ENCODE data around the gene RGS10.

Gene RGS10

DNA sequence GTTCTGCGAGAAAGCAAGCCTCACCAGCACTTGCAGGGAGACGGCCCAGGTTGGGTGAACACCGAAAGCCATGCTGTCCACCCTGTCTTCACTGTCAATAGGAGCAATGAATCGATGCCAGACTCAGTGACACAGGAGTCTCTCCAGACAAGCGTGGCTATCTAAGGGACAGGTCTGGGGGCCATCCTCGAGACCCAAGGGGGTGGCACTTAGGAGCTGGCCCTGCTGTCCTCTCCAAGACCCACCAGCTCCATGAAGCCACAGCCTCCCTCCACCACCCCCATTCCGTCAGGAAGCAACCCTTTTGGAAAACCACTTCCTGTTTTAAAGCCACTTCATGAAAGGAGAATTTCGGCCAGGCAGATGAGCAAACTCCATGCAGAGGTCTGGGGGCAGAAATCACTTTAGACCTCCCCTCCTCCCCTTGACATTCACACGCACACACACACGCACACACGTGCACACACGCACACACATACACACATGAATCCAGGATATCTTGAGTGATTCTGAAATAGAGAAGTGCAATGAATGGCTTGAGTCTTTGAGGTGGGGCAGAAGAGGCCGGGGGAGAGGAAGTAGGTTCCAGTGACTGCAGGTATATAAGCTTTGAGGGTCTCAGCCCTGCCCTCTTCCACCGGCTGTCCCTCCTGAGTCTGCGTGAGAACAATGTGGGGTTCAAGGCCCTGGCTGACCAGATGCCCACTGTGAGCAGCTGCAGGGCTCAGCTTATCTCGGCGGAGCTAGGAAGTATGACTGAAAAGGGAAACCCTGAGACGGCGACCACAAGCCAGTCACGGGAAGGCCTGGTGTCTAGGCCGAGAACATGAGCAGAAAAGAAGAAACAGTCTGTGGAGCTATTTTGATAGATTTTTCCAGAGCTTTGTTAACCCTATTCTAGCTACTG, 25.0 kb downstream of the RGS10 start:
- DNase-seq = no peak

DNA sequence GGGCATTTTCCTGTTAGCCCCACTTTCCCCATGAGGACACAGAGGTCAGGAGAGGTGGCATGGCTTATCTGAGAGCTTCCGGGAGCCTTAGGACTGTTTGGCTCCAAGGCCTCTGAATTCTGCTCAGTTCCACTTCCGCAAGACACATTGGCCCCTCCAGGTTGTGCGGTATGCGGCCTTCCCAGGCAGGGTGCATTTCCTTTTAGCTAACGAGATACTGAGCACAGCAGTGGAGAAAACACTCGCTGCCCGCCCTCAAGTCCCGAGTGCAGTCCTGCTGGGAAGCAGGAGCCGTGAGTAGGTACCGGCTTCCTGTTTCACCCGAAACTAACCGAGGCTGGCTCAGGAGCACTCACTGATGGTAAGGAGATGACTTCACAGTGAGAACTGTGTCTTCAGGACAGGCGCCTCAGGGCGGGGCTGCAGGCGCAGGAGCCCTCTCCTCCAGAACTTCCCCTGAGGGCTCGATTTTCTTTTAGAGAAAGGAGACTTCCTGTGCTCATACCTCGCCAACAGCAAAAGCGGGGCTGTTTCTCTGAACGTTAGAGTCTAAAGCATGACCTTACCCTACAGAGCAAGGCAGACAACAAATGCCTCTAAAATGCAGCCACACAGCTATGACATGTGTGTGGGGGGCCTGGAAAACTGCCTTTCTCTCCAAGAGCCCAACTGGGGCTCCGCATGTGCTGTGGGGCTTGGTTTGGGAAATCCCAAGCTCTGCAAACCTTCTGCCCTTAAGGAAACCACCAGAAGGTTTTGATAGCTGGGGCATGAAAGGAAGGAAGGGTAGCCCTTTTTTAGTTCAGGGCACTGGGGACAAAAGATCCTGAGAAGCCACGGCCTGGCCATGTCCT, 25.9 kb downstream of the RGS10 start:
- DNase-seq = no peak

DNA sequence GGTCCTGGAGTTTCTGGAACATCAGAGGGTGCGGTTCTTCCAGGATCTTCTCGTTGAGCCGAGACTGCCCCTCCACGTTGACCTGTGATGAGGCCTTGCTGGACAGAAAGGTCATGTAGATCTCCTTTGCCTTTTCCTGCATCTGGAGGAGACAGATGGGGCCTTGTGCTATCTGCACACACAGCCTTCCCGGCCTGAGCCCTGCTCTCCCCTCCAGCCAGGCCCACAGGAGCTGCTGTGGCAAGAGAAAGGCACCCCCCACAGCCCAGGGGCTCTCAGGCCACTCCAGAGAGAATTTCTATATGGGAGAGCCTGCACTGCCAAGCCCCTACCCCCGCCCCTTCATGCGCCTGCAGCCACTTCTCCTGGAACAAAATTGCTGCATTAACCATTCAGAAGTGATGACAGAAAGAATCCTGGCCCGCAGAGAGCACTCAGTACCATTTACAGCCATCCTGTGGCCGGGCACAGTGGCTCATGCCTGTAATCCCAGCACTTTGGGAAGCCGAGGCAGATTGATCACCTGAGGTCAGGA, 26.9 kb downstream of the RGS10 start:
- DNase-seq = no peak

DNA sequence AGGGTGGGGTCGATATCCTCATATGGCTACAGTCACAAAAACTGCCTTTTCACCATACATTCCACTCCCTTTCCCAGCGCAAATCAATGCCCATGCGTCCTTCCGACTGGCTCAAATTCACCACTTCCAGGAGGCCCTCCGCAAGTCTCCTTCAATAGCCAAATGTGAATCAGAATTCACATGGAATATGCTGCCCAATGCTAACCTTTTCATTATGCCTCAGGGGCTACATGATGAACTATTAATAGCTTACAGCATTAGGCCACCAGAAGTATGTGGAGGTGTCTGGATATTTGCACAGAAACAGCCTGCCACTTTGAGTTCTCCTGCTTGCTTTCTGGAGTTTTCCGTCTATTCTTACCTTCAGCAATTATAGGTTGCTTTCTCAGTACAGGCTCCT, 27.7 kb downstream of the RGS10 start:
- no peak for DNase-seq

DNA sequence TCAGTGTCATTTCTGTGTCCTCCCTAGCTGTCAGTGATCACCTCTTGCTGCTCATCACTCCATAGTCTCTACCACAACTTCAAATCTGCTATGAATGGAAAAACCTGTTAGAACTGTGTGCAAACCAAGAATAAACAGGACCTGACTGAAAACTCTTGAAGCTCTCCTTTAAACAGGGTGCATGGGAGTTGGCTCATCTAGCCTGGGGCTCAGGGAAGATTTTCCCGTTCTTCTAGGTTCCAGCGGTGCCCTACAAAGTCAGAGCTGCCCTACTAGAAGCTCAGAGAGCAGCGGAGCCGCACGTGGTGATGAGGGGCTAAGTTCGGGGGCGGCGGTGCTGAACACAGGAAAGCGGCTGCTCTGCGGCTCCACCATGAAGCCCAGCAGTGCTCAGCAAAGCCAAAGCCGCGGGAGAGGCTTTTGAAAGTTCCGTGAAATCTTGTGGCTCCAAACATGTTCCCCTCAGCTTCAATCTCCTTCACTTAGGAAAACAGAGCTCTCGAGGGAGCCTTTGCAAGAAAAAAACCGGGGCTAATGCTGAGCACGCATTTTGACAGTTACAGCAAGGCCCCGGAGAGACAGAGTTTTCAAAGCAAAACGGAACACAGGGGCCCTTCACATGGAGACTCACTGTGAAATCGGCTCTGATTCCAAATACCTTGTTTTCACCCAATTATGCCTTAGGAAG, 30.5 kb downstream of the RGS10 start:
- no peak for DNase-seq

DNA sequence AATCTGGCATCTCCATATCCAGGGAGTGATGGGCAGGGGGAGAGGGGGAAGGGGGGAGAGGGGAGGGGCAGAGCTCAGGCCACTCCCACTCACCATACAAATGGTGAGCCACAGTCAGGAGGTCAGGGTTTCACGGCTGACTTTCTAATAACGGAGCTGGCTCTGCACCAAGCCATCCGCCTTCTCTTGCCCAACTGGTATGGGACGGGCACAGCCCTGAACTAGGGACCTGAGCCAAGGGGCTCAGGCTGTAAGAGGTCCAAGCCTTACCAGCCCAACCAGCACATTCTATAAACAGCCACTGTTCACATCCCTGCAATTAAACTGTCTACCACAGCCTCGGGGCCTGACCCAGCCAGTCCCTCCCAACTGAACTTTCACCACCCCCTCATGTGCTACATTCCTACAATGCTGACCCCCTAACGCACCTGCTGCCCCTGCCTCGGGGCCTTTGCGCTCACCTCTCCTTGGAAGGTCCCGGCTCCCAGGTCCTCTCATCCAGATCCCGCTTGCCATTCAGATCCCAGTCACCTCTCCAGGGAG, 32.5 kb downstream of the RGS10 start:
- DNase-seq = no peak

DNA sequence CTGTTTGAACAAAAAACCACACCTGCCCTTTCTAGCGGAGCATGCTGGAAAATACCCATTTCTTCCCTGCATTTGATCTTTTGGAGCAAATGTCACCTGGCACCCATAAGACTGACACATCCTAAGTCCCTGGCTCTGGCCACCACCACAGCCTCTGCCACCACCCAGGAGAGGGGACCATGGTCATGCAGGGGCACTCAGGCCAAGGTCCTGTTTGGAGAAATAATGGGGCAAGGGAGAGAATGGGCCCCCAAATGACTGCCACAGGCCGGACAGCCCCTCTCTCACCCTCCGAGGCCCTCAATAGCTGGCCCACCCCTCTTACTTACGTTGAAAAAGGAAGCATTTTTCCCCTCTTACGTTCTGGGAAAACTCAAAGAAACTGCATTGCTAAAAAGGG, 35.4 kb downstream of the RGS10 start:
- no peak for DNase-seq

DNA sequence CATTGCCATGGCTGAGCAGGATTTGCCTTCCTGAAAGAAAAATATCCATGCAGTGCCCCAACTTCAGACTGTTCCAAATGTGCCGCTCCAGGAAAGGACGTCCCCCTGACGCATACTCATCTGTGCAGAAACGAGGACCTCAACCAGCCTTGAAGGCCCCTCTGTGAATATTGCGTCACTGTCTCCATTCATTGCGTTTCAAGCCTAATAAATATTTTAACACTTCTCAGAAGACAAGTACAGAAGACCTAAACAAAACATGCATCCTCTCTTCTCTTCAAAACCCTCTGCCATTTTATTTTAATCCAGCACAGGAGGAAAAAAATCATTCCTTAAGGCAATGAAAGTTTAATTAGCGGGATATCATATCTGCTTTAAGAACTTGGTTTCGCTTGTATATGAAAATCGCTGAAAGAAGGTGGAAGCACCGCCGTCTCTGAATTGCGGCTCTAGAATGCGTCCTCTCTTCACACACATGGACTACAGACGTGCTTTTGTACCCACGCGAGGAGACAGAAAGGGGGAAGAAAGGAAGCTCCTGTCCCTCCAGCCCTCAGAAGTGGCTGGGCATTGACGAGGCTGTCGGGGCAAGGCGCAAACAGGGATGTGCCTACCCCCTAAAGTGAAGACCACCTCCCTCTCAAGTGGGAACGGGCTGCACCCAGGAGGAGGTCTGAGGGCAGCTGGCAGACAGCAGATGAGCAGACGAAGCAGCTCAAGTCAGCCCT, 36.8 kb downstream of the RGS10 start:
- DNase-seq = no peak

DNA sequence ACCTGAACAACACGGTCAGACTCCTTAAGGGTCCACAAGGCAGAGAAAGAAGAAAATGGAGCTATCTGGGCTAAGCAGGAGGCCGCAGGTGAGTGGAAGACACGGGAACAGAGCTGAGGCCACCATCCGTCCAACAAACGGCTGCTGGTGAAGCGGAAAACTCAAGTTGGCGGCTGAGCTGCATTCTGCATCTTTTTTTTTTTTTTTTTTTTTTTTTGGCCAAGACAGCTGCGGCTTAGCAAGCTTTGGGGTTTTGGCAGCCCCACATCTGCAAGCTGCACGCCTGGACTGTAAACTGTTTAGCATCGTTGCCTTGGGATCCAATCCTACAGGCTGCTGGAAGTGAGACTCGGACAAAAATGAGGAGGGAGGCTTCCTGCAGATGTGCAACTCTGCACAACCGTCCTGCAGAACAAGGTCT, 37.4 kb downstream of the RGS10 start:
- DNase-seq = no peak

DNA sequence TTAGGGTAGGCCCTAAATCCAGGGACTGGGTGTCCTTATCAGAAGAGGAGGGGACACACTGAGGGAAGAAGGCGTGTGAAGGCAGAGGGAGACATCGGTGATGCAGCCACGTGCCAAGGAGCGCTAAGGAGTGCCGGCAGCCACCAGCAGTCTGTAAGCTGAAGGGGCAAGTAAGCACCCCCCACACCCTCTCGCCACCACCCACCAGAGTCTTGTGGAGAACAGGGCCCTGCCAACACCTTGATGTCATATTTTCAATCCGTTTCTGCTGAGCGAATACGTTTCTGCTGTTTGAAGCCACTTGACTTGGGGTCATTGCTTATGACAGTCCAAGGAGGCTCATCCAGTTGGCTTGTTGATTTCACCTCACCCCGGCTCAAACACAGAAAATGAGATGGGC, 37.9 kb downstream of the RGS10 start:
- DNase-seq = no peak

DNA sequence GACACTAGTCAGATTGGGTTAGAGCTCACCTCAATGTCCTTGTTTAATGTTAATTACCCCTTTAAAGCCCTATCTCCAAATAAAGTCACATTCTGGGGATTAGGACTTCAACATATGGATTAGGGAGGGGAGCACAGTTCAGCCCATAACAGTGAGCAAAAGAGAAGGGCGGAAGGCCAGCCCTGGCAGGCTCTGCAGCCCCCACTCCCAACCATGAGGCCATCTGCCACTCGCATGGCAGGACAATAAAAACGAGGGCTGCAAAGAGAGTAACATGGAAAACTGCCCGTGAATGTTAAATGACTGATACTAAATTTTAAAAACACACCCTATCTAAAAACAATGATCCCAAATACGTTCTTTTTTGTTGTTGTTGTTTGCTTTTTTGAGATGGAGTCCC, 38.7 kb downstream of the RGS10 start:
- DNase-seq = no peak

DNA sequence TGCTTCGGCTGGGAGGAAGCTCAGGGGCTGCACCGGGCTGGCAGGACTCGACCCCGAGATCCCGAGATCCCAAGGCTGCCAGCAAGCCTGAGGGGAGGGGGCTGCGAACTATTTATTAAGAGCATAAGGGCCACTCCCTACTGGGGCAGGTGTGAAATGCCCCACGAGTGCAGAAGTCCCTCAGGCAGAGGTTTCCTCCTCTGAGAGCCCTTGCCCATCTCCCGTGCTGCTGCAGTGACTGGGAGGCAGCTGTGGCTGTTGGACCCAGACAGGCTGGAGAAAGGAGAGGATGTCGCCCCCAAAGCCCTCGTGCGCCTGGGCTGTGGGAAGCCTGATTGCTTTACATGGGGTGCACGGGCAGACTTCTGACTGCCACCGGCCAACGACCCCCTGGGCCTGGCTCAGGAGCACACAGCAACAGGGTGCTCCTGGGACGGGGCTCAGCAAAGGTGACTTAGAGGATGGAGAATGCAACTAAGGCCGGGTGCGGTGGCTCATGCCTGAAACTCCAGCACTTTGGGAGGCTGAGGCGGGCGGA, 39.8 kb downstream of the RGS10 start:
- no peak for DNase-seq

DNA sequence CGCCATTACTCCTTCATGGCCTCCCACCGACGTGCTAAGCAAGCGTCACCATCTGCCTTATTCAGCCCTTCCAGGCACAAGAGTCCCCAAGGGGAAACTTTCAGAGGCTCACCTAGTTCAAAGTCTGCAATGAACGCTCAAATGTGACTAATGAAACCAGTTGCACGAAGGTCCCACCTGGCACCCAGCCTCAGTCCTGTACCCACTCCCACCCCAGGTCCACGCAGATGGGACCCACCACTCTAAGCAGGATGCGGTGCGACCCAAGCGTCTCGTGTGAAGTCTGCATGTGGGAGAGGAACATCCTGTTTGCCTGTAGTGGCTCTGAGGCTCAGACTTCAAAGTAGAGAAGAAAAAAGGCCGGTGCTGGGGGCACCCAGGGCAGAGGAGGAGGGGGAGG, 40.3 kb downstream of the RGS10 start:
- no peak for DNase-seq

DNA sequence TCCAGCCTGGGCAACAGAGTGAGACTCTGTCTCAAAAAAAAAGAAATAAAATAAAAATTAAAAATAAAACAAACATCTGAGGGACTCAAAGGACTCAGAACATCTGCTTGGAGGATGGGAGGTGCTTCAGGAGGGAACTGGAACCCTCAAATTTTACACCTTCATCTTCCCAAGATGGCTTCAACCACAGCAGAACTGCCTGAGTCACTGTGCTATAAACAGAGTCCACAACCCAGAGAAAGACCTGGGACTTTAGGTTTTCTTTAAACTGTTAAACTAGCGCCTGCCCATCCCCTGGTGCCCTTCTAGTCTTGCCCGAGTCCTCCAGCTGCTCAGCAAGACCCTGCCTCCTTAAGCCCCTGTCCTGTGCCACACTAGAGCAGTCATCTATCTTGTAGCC, 40.8 kb downstream of the RGS10 start:
- DNase-seq = no peak

DNA sequence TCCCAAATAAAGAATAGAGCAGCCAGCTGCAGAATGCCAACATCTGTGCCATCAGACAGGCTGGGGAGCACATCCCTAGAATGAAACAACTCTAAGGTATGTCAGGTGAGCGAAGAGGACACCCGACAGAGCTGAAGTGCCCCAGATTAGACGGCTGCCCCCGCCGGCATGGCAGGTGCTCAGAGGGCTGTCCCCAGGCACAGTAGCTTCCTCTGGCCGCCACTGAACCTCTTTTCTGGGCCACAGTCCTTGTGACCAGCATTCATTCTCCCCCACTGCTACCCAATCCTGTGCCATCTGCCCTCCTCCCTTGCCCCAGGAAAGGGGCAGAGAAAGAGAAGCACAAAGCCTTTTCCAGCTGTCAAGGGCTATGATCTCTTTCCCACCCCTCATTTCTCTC, 41.7 kb downstream of the RGS10 start:
- DNase-seq = no peak

DNA sequence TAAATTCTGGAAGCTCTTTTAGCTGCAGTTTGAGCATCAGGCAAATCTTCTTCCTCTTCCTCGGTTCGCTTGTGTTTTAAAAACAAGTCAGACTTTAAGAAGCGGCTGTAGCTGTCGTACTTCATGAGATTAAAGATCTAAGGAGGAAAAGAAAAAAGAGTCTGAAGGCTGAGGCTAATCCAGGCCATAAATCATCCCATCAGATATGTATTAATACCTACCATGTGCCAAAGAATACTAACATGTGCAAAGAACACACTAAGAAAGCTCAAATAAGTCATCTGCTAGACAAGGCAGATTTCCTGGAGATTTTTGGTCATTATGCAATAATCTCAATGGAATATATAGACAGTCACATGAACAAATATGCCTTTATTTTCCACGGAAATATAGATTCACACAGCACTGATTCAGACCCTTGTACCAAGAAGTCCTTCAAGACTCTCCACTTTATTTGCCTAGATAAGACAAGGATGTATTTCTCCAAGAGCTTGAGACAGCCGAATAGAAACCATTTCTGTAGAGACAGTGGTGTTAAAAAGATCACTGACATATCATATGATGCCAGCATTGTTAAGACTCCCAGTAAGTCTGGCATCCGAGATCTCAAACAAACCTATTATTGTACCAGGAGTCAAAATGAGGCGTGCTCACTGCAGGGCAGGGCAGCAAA, 42.3 kb downstream of the RGS10 start:
- no peak for DNase-seq

DNA sequence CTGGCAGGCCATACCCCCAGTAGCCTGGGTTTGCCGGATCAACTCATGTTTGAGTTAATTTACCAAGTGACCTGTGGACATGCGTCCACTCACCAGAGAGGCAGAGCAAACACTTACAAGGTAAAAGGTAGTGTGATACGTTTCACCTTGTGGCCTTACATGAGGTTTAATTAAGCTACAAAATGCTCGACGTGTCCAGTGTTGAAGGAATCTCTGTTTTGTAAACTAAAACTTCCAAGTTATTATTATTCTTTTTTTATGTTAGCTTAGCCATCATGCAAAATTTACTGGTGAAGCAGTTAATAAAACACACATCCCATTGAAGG, 42.9 kb downstream of the RGS10 start:
- DNase-seq = no peak

DNA sequence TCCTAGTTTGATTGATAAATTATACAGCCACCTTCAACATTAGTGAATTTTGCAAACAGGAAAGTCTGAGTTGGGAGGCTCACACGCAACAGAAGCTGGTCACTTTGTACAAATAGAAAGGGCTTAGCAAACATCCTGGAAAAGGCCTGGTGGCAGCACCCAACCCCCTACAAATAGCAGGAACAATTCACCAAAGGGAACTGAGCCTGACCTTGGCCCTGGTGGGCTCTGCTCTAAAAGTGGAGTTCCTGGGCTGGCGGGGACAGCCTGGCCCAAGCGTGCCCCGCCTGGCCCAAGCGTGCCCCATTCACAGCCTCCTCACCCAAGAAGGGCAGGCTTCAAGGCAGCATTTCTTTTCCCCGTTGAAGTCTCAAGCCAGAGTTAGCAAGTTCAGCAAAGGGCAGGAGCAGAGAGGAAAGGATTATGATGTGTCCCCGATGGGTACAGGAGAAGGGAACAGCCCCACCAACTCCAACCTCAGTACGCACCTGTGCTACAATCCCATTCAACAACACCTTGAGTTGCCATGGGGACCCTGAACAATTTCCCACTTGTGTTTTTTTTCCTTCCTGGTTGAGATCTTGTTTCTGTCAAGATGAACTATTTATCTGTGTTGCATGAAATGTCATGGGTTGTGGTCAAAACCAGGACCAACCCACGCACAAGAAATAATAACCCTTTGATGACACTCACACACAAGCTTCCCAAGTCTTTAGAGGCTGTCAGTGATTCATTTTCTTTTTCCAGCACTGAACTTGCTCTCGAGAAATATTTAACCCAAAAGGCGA, 43.4 kb downstream of the RGS10 start:
- no peak for DNase-seq

DNA sequence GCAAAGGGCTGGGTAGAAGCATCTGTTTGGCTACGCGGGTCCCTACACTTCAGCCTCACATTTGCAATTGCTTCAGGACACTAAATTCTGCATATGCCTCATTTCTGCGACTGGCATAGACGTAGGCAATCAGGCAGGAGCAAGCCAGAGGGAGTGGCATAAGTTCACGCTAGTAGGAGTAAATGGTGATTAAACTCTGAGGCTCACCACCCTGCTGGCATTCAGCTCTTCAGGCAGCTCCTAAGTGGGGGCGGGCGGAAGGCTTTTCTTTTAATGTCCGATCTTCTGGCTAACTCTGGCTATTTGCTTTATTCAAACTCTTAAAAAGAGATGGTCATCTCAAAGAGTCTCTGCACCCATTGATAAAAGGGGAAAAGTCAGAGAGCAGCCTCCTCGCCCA, 45.3 kb downstream of the RGS10 start:
- DNase-seq = no peak

DNA sequence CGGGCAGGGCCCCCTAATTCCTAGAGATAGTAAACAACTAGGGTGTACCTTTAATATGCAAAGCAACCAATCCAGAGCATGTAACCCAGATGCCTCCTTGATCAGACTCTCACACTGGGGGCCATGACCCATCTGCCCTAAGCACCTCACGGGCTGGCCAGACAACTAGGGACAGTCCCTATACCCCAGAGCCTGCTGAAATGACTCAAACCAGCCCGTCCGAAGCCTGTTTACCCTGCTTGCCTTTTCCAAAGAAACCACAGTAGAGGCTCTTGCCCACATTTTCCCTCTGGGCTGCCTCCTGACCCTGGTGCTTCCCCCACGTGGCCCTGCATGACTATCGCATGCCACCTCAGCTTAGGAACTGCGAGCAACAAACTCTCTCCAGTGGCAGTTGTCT, 46.2 kb downstream of the RGS10 start:
- no peak for DNase-seq

DNA sequence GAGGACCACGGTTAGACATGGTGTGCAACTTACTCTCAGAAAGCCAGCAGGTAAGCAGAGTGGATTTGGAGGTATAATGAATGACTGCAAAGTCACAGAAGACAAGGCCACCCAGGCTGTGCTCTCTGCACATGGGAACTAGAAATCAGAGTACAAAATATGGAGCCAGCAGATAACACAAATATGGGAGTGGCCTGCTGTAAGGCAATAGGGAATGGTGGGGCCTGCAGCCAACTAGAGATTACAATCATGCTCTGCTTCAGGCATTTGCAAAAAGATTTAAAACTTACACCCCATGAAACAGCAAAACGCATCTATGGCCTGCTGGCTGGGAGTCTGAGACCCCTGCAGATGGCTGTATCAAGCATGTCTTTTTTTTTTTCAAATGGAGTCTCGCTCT, 47.0 kb downstream of the RGS10 start:
- no peak for DNase-seq

Data from T1000 (cell line).